GM19193 (cell line): ENCODE measurements around the gene SLC35F3.

Source experiments
- POLR2A ChIP-seq: IDR thresholded peaks from 4 replicates; pipeline ENCODE4 v1.6.1; 2011; ENCODE audit not compliant: insufficient read depth, insufficient read length; ENCODE audit errors: extremely low read depth

The SLC35F3 gene

DNA sequence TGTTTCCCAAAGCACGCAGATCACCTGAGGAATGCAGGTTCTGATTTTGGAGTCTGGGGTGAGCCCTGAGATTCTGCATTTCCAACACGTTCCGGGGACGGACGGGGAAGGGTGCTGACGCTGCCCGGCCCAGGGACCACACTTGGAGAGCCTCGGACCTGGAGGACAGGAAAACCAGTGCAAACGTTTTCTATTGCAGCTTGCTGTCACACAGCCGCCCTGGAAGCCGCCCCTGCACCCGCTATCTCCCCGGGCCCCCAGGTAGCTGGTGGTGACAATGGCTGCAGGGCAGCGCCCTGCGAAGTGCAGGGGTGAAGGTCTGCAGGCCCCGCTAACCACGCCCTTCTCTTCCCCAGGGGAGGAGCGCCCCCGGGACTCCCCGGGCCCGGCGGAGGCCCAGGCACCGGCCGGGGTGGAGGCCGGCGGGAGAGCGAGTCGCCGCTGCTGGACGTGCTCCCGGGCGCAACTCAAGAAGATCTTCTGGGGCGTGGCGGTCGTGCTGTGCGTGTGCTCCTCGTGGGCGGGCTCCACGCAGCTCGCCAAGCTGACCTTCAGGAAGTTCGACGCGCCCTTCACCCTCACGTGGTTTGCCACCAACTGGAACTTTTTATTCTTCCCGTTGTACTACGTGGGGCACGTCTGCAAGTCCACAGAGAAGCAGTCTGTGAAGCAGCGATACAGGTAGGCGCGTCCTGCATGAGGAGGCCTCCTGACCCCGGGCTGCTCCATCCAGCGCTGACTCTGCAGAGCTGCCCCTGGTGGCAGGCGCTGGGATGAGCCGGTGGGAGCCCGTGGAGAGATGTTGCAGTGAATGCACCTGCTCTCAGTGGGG, 326.8 kb downstream of the SLC35F3 start:
- no peak for TF ChIP-seq POLR2A

- TF ChIP-seq POLR2A: no peak
These were observed 327.4 kb downstream of the SLC35F3 start for GRCh38 chr1:234231893-234232276.

DNA sequence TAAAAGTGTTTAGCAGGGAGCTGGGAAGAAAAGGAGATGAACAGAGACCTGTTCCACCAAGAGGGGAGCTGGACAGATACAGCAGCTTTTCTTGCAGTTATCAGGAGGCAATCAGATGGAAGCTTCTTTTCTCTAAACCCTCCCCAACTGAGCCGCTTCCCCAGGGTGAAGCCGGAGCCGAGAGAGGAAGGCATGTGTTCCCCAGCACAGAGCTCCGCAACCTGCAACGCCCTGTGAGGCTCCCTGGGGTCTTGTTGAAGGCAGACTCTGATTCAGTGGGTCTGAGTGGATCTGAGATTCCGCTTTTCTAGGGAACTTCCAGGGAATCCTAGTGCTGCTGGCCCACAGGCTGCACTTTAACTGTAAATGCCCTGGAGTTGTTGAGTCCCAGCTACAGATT, 329.7 kb downstream of the SLC35F3 start:
- no peak for TF ChIP-seq POLR2A

DNA sequence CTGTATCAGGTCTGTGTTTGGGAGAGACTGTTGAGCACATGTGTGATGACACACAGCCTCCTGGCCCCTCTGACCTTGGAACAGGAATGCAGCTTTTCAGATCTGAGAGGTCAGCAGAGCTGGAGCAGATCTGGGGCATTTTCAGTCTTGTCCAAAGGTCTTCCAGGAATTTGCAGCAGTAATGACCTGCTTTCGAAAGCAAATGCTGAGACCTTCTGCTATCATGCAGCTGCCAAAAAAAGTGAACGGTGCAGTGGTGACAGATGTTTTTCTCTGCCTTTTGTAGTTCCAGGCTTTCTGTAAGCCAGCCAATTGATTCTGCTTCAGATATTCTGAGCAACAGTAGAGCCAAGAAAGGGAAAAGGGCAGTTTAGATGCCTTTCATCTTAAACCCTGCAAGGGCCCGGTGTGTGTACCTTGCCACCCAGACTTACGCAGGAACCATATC, 331.0 kb downstream of the SLC35F3 start:
- no peak for TF ChIP-seq POLR2A

GRCh38 chr1:234237393-234237792, 332.9 kb downstream of the SLC35F3 start:
- no peak for TF ChIP-seq POLR2A

- no peak for TF ChIP-seq POLR2A
These were observed 333.6 kb downstream of the SLC35F3 start for GRCh38 chr1:234238060-234238459.

DNA sequence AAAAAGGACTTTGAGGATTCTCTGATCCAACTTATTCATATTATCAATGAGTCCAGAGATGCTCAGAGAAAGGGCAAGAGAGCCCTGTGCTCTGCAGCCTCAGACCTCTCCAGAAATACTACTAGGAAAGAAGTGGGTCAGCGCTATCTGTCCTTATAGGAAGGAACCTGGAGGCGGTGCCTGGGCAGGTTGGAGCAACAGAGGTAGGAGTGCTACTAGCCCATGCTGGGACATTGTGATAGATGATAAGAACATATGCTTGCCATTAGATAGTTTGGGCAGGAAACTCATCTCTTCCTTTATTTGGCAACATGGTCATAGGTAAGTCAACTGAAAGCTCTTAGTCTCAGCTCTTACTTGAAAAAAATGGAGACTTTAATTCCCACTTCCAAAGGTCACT, 335.0 kb downstream of the SLC35F3 start:
- no peak for TF ChIP-seq POLR2A

DNA sequence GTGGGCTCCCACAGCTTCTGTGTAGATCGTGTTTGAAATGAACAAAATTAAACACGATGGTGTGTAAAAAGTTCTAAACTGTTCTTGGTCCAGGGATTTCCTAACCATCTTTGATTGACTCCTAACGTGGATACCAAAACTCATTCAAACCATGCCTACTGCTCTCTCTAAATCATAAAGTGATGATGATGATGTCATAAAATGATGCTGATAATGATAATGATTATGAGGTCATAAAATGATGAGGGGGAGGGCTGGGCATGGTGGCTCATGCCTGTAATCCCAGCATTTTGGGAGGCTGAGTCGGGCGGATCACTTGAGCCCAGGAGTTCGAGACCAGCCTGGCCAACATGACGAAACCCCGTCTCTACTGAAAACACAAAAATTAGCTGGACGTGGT, 335.5 kb downstream of the SLC35F3 start:
- TF ChIP-seq POLR2A: no peak

- TF ChIP-seq POLR2A: no peak
These were observed 336.2 kb downstream of the SLC35F3 start for GRCh38 chr1:234240680-234241079.

DNA sequence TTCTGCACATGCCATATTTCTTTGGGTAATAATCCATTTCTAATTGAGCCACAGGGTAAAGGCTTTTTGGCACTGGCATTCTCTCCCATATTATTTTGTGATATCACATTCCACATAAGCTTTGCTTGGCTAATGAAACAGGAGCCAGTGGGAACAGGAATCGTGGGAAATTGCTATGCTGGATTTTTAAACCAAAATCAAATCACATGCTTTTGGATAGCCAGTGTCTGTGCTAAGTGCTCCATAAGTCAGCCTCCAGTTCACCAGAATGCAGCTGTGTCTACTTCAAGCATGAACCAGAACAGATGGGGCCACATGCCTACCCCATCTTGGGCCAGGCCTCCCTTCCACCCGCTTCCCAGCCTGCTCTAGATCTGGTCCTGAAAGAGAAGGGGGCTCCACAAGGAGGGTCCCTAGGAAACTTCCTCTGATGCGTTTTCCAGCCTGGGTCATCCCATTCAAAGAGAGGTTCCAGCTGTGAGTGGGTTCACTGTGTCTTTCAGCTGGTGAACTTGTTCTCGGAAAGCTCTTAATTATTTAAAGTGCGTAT, 337.5 kb downstream of the SLC35F3 start:
- no peak for TF ChIP-seq POLR2A

- TF ChIP-seq POLR2A: no peak
These were observed 339.2 kb downstream of the SLC35F3 start for GRCh38 chr1:234243521-234244260.

- no peak for TF ChIP-seq POLR2A
These were observed 340.0 kb downstream of the SLC35F3 start for GRCh38 chr1:234244482-234244881.

- no peak for TF ChIP-seq POLR2A
These were observed 342.2 kb downstream of the SLC35F3 start for GRCh38 chr1:234246638-234247116.

DNA sequence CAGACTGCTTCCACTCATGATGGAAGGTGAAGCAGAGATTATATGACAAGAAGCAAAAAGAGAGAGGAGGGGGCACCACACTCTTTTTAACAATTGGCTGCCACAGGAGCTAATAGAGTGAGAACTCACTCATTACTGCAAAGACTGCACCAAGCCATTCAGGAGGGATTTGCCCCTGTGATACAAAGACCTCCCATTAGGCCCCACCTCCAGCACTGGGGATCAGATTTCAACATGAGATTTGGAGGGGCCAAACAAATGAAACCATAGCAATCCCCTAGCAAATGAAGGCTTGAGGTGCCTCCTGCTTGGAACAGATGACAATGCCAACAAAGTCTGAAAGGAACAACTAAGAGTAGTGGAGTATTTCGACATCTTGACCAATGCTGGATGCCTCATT, 346.3 kb downstream of the SLC35F3 start:
- TF ChIP-seq POLR2A: no peak

DNA sequence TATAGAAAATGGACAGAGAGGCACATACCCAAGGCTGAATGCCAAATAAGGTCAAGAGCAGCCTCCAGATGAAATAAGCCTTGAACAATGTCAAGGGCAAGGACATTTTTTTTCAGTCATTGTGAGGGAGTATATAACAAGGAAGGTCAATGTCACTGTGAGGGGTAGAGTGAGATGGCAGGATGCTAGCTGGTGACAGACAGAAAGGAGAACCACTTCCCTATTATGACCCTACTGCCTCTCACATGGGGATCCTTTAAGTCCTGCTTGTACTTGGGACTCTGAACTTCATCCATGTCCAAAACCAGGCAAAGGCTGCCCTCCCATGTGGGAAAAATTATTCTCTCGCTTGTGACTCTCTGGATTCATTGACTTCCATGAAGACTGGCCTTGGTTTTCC, 349.3 kb downstream of the SLC35F3 start:
- no peak for TF ChIP-seq POLR2A
